Upper lobe of right lung (tissue), 1 donor: ENCODE data around the gene PEX6. TPM values are rescaled to one million over a fixed set of nuclear protein-coding genes. Genes with fewer than 3 reads are reported as not detected.
A peak's percentile ranks its signal among the peaks of the same experiment; 100 is the strongest.
"Not testable (repeated sequence)": the region's sequence is repeated elsewhere in the genome, so short reads cannot be mapped to it uniquely, and the experiment has no call there.

Experiments
- ATAC-seq: fragments of 200-7000 bp; cut with Tn5 transposase; one replicate; pipeline ENCODE4 v1.9.1; 2020; ENCODE audit warnings: mild to moderate bottlenecking, moderate library complexity
- DNase-seq: peaks from one replicate; pipeline ENCODE4 v3.0.0-alpha.2; 2020
- H3K27ac ChIP-seq: fragments of 200-600 bp; one replicate; pipeline ENCODE4 v1.8.0; 2022
- H3K27me3 ChIP-seq: fragments of 200-600 bp; one replicate; pipeline ENCODE4 v1.8.0; 2022; ENCODE audit warnings: mild to moderate bottlenecking
- H3K36me3 ChIP-seq: fragments of 200-600 bp; one replicate; pipeline ENCODE4 v1.8.0; 2022
- H3K4me1 ChIP-seq: fragments of 200-600 bp; one replicate; pipeline ENCODE4 v1.8.0; 2022
- H3K4me3 ChIP-seq: fragments of 200-600 bp; one replicate; pipeline ENCODE4 v1.8.0; 2022; ENCODE audit warnings: mild to moderate bottlenecking
- H3K9me3 ChIP-seq: fragments of 200-600 bp; one replicate; pipeline ENCODE4 v1.8.0; 2022
- CTCF ChIP-seq: fragments of 200-600 bp; IDR thresholded peaks from one replicate; pipeline ENCODE4 v1.8.0; 2022; ENCODE audit warnings: antibody characterized with exemption
- intact Hi-C: fragments of 100-400 bp; cut with DNase I; formaldehyde crosslinking; loops from one replicate; pipeline ENCODE4 v1.11.0; 2022
- total RNA-seq: library from RNA; stranded (reverse); fragmentation: NEBNext Ultra II Directional; extraction: Animal tissue kit (Norgen Biotek cat#: 25700); gene quantifications from one replicate; pipeline ENCODE4 v1.2.1, GENCODE V29; 2021
- donor health status: DM: no; HTN: yes; CAD: no; lungs with severe emphysema.

PEX6 gene
- total RNA-seq, 1 donor from 2014 or later: 30.4 TPM

- Histone ChIP-seq H3K27me3 (no peaks in the 10 kb centered on the region), H3K27ac (peak overlapping the region; percentile 55), H3K4me1 (peaks cover 19% of the 10 kb centered on the region), H3K9me3 (no peaks in the 10 kb centered on the region), H3K36me3 (peaks cover 22% of the 10 kb centered on the region), H3K4me3 (peak overlapping the region; percentile 60)
- DNase-seq (no peak), ATAC-seq (no peak)
- intact Hi-C loops: no loop called here
- no peak for TF ChIP-seq CTCF
Measured at GRCh38 chr6:42959917-42960242, 19.1 kb downstream of the PEX6 start.

DNA sequence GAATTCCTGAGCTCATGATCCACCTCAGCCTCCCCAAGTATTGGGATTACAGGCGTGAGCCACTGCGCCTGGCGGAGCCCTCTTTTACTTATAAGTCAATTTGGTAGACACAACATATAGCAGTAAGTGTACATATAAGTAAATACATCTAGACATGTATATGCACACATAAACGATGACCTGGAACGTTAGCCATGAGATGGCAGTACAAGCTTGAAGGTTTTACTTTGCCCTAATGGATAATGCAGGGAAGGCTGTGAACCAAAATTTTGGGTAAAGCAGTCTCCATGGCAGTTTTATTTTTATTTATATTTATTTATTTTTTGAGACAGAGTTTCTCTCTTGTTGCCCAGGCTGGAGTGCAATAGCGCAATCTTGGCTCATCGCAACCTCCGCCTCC is 20.9 kb downstream of the PEX6 start:
- Histone ChIP-seq H3K9me3 (no peaks in the 10 kb centered on the region), H3K36me3 (peaks cover 8% of the 10 kb centered on the region), H3K4me1 (peaks cover 19% of the 10 kb centered on the region), H3K4me3 (no peak overlapping the region), H3K27me3 (no peaks in the 10 kb centered on the region), H3K27ac (no peak overlapping the region)
- intact Hi-C loops: no loop called here
- no peak for TF ChIP-seq CTCF
- ATAC-seq (no peak), DNase-seq (no peak)

DNA sequence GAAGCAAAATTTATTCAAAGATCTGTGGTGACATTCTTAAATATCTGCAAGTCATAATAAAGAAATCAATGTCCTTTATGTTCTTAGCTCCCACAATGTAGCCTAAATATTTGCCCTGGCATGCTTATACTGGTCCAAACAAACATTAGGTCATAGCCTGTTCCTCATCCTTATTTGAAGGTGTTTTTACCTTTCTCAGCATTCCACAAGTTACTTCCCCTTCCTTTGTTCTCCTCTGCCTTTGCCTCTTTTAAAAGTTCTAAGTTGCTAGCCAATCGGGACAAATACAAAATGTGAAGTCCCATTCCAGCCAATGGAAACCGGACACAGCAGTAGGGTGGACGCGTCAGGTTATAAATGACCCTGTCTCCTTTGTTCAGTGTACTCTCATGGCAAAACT is 24.6 kb downstream of the PEX6 start:
- DNase-seq, H3K4me1 ChIP-seq, H3K9me3 ChIP-seq, H3K4me3 ChIP-seq, H3K27ac ChIP-seq, H3K36me3 ChIP-seq, ATAC-seq, intact Hi-C loops, H3K27me3 ChIP-seq: not testable (repeated sequence)

GRCh38 chr6:42952389-42952788 is 26.6 kb downstream of the PEX6 start:
- Histone ChIP-seq H3K4me1 (no peaks in the 10 kb centered on the region), H3K9me3 (no peaks in the 10 kb centered on the region), H3K4me3 (no peak overlapping the region), H3K27me3 (no peaks in the 10 kb centered on the region), H3K27ac (no peak overlapping the region), H3K36me3 (no peaks in the 10 kb centered on the region)
- TF ChIP-seq CTCF: no peak
- intact Hi-C loops: no loop called here
- no peak for ATAC-seq
- DNase-seq: no peak

DNA sequence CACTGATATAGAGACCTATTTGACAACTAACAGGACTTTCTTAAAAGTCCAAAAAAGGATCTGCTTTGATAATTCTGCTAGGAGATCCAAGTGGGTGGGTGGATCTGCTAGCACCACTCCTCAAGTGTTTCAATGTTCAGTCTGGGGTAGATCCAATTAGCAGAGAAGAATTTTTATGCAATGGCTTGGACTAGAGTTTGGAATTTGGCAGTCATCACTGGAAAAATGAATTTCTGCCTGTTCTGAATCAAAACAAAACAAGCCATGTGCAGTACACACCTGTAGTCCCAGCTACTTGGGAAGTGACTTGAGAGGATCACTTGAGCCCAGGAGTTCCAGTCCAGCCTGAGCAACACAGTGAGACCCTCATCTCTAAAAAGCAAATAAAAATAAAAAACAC is 31.0 kb downstream of the PEX6 start:
- no peak for ATAC-seq
- no peak overlapping the region for H3K4me3 ChIP-seq
- no peaks in the 10 kb centered on the region for H3K4me1 ChIP-seq
- no peak overlapping the region for H3K27ac ChIP-seq
- peaks cover 8% of the 10 kb centered on the region for H3K36me3 ChIP-seq
- no peaks in the 10 kb centered on the region for H3K9me3 ChIP-seq
- no peaks in the 10 kb centered on the region for H3K27me3 ChIP-seq
- no peak for DNase-seq
- no peak for TF ChIP-seq CTCF
- intact Hi-C loops: no loop called here

- no peak for ATAC-seq
Measured at GRCh38 chr6:42942444-42942843, 36.5 kb downstream of the PEX6 start.

DNA sequence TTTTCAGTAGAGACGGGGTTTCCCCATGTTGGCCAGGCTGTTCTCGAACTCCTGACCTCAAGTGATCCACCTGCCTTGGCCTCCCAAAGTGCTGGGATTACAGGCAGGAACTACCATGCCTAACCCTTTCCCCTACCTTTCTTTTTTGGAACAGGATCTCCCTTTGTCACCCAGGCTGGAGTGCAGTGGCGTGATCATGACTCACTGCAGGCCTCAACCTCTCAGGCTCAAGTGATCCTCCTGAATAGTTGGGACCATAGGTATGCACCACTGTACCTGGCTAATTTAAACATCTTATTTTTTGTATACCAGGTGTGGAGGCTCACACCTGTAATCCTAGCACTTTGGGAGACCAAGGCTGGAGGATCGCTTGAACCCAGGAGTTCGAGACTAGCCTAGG is 37.6 kb downstream of the PEX6 start:
- H3K4me3 ChIP-seq, DNase-seq, H3K4me1 ChIP-seq, H3K9me3 ChIP-seq, intact Hi-C loops, H3K27me3 ChIP-seq, H3K27ac ChIP-seq: not testable (repeated sequence)
- ATAC-seq: peak; percentile 55
- H3K36me3 ChIP-seq: peaks cover 42% of the 10 kb centered on the region

More at GRCh38 chr6:42942444-42942843, 36.5 kb downstream of the PEX6 start:
- no peak for DNase-seq
- no peak for TF ChIP-seq CTCF
- Histone ChIP-seq H3K36me3 (peaks cover 32% of the 10 kb centered on the region), H3K4me1 (no peaks in the 10 kb centered on the region), H3K27me3 (no peaks in the 10 kb centered on the region), H3K27ac (no peak overlapping the region), H3K9me3 (no peaks in the 10 kb centered on the region), H3K4me3 (no peak overlapping the region)
- intact Hi-C loops: no loop called here
